SK-N-DZ (cell line): ENCODE data around the gene TOLLIP.
"Not testable (repeated sequence)": the region's sequence is repeated elsewhere in the genome, so short reads cannot be mapped to it uniquely, and the experiment has no call there.

Experiments used
- DNase-seq: peaks from one replicate; pipeline ENCODE4 v3.0.0-alpha.2; 2015; ENCODE audit warnings: low spot score

The TOLLIP gene

DNA sequence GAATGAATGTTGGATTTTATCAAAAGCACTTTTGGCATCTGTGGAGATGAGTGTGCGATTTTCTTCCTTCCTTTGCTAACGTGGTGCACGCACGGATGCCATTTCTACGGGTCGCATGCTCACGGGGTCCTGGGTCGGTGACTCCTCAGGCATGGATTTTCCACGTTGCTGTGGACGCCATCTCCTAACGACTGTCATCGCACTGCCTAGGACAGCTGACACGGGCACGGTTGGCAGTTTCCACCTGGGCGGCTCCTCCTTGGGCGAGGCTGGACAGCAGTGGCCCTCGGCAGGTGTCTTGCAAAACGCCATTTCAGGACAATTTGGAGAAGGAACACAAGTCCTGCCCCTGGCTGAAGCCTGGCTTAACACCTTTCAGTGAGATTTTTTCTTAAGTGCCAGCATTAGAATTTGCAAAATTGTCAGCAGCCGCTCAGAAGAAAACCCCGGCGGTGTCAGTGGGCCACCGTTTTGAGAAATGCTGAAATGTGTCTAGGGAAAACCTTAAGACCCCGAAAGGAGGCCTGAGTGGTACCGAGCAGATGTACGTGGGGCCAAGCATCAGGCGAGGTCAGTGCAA, 34.7 kb upstream of the TOLLIP start:
- DNase-seq, result no peak

DNA sequence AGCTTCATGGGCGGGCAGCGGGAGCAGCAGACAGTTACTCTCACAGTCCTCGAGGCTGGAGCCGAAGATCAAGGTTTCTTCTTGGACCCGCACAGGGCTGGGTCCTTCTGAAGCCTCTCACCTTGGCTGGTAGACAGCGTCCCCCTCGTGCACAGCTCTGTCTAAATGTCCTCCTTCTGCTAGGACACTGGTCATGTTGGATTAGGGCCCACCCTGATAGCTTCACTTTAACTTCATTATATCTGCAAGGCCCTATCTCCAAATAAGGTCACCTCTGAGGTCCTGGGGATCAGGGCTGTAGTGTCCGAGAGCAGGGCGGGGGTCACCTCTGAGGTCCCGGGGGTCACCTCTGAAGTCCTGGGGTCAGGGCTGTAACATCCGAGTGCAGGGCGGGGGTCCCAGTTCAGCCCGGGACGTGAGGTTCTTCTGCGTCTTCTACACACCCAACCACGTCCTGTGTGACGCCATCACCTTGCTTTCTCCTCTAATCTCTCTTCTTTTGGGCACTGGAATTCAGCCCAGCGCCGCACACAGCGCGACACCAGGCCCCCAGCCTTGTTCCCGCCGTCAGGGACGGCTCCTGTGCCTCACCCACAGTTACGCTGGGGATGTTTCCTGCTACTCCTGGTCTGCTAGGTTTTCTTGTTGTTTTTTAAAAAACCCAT, 34.1 kb upstream of the TOLLIP start:
- DNase-seq, result no peak

DNA sequence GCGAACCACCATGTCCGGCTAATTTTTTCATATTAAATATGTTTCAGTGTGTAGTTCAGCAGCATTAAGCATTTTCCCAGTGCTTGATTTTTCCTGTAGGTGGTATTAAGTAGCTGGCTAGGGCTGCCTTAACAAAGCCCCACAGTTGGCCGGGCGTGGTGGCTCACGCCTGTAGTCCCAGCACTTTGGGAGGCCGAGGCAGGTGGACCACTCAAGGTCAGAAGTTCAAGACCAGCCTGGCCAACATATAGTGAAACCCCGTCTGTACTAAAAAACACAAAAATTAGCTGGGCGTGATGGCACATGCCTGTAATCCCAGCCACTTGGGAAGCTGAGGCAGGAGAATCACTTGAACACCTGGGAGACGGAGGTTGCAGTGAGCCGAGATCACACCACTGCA, 33.5 kb upstream of the TOLLIP start:
- DNase-seq, result no peak

DNA sequence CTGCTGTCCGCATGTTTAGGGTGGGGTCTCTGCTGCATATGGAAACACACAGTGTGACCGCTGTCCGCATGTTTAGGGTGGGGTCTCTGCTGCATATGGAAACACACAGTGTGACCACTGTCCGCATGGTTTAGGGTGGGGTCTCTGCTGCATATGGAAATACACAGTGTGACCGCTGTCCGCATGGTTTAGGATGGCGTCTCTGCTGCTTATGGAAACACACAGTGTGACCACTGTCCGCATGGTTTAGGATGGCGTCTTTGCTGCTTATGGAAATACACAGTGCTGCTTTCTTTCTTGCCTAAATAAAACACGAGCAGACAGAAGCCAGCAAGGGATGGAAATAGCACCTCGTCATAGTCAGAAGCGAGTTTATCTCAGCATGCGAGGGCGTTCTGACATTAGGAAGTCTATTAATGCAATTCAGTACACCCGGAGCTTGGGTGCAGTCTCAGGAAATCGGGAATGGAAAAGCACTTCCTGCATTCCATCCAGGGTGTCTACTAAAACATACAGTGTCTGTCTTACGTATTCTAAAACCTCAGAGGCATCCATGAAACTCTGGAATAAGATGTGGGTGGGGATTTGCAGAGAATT, 32.6 kb upstream of the TOLLIP start:
- no peak for DNase-seq

DNA sequence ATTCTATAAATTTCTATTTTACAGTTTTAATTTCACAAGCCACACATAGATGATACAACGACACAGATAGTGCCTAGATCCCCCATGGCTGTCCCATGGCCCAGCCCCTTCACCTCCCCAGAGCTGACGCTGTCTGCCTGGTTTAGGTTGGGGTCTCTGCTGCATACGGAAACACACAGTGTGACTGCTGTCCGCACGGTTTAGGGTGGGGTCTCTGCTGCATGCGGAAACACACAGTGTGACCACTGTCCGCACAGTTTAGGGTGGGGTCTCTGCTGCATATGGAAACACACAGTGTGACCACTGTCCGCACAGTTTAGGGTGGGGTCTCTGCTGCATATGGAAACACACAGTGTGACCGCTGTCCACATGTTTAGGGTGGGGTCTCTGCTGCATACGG, 31.8 kb upstream of the TOLLIP start:
- DNase-seq, result not testable (repeated sequence)

DNA sequence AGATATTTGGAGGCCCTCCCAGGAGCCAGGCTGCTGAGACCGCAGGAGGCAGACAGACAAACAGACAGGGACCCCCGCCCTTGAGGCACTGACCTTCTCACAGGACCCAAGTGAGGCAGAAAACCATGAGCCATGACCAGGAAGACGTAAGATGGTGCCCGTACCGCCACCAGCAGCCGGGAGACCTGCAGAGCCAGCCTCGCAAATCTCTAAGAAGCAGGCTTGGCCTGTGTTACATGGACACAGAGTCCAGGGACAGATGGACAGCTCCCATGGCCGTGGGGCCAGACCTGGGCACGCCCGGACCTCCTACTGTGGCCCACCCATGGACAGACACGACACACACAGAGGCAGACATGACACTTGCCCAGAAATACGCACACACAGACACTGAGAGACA, 30.7 kb upstream of the TOLLIP start:
- no peak for DNase-seq

DNA sequence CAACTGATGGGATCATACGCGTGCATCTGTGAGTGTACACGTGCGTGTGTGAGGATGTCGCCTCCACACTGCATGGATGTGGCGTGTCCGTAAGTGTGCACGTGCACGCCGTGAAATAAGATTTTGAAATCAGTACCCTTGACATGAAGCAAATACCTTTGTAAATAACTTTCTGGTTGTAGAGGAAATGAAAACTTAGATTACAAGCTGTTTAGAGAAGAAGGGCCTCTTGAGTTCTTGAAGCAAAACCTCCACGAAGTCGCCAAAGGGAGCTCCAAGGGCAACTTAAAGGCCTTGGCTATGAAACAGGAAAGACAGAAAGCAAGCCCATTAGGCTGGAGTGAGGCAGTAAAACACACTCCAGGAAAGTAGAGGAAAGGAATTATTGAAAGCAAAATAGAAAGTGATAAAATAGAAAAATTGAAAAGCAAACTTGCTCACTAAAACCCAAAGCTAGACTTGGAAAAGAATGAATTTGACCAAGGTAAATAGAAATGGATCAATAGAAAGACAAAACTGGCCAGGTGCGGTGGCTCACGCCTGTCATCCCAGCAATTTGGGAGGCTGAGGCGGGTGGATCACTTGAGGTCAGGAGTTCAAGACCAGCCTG, 29.7 kb upstream of the TOLLIP start:
- DNase-seq, result no peak

DNA sequence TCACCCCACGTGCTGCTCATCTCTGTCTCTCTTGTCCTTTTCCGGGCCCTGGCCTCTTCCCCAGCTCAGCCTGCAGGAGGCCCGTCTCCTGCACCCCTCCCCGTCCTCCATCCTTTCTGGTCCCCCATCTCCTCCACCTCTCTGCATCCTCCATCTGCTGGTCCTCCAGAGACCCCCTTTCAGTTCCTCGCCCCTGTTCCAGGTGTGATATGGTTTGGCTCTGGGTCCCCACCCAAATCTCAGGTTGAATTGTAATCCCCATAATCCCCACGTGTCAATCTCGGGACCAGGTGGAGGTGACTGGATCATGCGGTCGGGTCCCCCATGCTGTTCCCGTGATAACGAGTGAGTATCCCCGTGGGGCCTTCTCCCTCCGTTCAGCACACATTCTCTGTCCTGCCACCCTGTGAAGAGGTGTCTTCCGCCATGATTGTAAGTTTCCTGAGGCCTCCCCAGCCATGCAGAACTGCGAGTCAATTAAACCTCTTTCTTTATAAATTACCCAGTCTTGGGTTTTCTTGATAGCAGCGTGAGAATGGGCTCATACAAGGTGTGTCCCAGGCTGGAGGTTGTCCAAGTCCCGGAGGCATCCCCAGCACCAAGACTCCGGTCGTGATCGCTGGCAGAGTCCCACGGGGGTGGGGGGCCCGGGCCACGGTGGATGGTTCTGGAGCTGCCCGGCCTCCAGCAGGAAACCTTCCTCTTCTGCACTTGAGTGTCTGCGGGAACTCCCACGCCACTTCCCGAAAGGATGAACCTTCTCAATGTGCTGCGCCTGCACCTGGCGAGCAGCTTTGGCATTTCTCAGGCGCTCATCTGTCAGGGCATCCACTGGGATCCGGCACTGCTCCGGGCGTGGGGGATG, 29.0 kb upstream of the TOLLIP start:
- DNase-seq, result no peak

DNA sequence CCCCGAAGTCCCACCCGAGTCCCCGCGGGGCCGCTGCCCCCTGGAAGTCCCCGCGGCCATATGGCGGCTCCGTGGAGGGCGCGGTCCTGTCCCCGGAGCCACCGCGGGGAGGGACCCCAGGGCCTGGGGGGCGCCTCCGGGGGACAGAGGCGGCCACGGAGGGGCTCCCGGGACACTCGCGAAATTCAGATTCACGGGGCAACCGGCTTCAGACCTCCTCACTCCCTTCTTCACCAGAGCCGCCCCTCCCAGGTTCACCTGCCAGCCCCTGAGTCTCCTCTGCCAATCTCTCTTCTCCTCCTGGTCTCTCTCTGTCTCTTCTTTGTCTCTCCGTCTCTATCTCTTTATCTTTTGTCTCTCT, 28.2 kb upstream of the TOLLIP start:
- no peak for DNase-seq

DNA sequence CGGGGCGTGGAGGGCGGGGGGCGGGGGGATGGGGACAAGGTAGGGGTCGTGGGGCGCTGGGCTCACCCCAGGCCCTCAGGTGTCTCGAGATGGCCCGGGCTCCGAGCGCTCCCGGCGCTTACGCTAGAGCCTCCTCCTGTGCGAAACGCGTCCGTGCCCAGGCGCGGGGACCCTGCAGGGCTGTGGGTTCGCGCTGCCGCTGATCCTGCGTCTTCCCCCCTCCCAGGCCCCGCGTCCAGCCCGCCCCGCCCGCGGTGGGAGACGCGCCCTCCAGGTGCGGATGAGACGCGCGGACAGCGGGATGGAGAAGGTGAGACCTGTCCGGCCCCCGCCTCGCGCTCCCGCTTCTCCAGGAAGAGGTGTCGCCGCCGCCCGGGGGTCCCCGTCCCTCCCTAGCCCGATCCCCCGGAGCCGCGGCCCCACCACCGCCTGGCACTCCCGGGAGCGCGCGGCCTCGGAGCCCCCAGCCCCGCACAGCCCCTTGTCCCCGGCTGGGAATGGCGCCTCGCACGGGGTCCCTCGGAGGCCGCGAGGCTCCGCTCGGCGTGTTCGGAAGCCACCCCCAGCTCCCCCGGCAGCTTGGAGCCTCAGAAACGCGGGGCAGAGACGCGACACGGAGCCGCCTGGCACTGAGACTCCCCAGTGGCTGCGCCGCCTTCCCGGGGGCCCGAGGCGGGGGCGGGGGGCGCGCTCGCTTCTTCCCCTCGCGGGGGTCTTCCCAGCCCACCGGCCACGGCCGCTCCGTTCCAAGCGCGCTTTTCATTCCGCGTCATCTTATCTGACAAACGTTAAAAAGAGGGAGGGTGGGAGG, 27.6 kb upstream of the TOLLIP start:
- no peak for DNase-seq

DNA sequence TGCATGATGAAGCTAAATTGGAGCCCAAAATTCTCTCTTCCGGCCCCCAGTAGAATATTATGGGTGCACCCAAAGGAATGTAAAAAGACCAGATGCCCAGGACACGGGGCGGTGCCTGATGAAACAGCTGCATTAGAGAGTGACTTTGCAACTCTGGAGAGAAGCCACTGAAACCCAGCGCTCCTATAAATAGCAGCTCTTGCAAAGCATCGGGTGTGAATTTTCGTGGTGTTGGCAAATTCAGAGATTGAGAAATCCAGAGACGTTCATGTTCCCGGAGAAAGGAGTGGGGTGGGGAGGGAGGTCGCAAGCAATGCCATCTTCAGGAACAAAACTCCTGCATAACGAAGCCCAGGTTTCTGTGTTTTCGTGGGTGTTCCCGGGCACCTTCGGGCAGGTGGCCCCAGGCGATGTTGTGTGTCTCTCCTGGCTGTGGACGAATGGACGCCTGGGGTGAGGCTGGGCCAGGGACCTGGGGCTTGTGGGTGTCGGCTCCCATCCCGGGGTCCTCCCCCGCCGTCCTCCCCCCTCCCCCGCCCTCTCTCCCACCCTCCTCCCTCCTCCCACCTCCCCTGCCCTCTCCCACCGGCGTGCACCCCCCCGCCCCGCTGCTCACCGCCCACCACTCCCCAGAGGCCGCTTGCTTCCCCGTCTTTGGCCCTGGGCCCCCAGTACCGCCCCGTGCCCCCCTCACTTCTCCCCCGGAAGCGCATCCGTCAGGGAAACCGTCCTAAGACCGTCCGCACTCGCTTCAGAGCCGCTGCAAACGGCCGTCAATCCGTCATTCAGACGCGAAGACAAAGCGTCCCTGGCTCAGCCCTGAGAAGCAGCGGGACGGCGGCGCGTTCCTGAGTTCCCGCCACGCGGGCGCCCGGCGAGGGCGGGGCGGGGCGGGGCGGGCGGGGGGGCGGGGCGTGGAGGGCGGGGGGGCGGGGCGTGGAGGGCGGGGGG, 26.7 kb upstream of the TOLLIP start:
- no peak for DNase-seq

DNA sequence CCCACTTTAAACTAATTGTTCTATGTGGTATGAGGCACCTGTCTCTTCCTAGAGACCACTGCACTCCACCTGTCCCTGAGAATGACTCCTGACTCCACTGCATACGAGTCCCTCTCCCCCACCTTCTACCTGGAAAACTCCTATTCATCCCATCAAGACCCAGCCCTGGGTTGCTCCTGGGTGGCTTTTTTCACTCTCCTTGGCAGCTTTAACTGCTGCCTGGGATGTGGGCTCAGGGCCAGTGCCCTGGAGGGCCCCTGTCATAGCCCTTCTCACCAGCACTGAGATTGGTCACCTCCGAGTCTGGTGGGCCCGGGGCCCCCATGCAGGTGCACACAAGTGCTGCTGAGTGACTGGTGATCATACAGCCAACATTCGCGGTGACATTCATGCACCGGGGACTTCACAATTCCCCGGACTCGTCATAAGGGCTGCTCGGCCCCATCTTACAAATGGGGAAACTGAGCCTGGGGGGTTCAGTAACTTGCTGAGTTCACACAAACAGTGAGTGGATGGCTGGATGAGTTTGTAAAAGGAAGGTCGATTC, 25.9 kb upstream of the TOLLIP start:
- no peak for DNase-seq

DNA sequence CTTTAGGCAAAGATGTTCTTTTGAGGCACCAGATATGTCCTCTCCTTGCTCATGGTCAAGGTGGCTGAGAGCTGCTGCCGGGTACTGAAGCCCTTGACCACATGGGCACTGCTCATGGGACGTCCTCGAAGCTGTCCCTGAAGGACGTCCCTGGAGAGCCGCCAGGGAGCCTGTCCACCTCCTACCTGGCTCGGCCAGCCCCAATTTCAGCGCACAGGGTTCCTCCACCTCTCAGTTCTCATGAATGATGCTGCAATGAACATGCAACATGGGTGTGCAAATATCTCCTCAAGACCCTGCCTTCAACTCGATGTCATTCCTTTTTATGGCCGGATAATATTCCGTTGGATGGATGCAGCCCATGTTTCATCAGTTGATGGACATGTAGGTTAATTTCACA, 24.4 kb upstream of the TOLLIP start:
- no peak for DNase-seq

DNA sequence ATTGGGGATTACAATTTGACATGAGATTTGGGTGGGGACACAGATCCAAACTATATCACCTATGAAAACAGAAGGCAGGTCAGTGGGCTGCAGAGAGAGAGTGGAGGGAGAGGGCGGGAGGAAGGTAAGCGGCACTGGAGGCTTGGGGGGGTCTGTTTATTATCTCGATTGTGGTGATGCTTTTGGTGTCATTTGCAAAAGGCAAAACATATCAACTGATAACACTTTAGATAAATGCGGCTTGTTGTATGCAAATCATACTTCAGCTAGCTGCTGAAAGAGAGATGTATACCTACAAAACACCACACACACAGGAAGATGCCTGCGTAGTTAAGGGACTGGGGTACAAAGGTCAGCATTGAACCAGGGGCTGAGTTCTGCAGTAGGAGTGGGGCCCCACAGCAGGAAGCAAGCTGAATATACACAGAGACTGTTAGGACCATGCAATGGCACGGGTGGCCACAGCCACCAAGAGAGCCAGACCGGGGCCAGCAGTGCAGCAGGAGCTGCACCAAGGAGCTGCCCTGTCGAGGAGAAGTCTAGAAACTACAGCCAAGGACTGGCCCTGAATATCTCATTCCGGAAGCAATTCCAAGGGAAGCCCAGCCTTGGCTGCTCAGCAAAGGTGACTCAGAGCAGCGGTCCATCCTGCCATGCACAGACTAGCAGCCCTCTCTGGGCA, 23.8 kb upstream of the TOLLIP start:
- no peak for DNase-seq

DNA sequence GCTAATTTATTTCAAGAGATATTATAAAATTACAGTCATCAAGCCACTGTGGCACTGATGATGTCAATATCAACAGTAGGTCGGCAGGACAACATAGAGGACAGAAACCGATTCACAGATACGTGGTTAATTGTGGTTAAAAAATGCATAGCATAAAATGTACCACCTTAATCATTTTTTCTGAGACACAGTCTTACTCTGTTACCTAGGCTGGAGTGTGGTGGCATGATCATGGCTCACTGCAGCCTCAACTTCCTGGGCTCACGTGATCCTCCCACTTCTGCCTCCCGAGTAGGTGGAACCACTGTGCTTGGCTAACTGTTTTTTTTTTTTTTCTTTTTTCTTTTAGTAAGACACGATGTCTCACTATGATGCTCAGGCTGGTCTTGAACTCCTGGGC, 21.0 kb upstream of the TOLLIP start:
- no peak for DNase-seq

DNA sequence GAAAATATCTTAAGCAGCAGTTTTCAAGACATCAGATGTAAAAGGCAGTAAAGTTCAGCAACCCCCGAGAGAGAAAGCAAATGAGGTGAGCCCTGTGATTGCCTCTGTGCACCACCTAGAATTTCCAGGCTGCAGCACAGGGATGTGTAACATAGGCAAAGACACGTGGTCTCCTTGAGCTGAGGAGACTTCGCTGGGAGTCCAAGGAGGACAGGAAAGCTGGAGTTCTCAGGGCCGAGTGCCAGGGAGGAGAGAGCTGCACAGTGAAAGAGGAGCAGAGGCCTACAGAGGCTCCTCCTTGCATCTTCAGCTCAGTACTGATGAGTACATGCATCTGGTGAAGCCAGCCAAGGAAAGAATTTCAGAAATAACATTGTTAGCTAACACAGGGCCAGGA, 17.6 kb upstream of the TOLLIP start:
- DNase-seq, result no peak

DNA sequence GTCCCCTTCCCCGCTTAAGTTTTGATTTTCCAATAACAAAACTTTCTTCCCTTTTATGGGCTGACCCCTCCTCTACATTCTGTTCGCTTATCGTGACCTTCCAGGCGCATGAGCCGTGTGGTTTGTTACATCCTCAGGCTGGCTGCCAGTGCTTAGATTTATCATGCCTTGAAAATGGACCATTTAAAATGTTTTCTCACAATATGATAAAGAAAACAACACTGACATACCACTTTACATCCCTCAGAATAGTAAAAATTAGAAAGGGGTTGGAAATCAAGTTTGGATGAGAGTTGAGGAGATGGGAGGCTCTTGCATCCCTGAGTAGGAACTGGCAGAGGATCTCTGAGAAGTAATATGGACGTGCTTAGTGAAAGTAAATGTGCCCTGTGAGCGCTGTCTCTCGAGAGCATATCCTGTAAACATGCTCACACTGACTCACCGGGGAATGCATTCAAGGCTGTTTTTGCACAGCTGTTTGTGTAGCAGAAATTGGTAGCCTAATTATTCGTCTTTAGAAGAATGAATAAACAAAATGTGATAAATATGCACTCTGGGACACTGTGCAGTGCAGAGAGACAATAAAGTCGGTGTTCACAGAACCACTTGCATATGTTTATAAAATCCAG, 17.1 kb upstream of the TOLLIP start:
- no peak for DNase-seq

DNA sequence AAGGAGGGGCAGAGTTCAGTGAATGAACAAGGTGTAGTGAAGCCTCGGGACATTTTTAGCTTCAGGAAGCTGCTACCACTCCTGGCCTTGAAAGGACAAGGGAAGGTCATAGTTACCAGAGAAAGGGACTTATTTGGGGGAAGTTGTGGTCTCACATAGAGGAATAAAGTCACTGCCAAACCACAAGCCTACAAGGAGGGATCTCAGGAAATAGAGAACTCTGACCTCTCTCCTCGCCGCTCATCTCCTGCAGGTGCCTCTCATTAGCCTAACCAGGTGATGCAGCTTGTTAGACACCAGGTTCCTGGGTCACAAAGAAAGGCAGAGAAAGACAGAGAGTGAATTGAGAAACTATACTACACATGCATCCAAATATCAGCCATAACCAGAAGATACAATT, 14.3 kb upstream of the TOLLIP start:
- no peak for DNase-seq

DNA sequence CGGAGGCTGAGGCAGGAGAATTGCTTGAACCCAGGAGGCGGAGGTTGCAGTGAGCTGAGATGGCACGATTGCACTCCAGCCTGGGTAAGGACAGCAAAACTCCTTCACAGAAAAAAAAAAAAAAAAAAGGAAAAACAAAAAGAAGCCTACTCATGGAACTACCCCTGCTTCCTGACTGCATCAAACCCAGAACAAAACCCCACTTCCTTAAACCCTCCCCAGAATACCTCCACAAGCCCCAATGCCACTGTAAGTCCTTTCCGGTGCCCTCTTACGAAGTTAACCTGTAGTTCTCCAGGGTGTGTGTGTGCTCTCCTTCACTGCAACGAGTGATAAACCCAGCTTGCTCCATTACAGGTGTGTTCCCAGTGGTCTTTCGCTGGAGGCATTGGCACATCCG, 8.6 kb upstream of the TOLLIP start:
- DNase-seq, result no peak
